Measurements from ENCODE around the gene ZNF512.
"Not testable (repeated sequence)": the region's sequence is repeated elsewhere in the genome, so short reads cannot be mapped to it uniquely, and the experiment has no call there.

ZNF512 gene, protein sequence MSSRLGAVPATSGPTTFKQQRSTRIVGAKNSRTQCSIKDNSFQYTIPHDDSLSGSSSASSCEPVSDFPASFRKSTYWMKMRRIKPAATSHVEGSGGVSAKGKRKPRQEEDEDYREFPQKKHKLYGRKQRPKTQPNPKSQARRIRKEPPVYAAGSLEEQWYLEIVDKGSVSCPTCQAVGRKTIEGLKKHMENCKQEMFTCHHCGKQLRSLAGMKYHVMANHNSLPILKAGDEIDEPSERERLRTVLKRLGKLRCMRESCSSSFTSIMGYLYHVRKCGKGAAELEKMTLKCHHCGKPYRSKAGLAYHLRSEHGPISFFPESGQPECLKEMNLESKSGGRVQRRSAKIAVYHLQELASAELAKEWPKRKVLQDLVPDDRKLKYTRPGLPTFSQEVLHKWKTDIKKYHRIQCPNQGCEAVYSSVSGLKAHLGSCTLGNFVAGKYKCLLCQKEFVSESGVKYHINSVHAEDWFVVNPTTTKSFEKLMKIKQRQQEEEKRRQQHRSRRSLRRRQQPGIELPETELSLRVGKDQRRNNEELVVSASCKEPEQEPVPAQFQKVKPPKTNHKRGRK

DNA sequence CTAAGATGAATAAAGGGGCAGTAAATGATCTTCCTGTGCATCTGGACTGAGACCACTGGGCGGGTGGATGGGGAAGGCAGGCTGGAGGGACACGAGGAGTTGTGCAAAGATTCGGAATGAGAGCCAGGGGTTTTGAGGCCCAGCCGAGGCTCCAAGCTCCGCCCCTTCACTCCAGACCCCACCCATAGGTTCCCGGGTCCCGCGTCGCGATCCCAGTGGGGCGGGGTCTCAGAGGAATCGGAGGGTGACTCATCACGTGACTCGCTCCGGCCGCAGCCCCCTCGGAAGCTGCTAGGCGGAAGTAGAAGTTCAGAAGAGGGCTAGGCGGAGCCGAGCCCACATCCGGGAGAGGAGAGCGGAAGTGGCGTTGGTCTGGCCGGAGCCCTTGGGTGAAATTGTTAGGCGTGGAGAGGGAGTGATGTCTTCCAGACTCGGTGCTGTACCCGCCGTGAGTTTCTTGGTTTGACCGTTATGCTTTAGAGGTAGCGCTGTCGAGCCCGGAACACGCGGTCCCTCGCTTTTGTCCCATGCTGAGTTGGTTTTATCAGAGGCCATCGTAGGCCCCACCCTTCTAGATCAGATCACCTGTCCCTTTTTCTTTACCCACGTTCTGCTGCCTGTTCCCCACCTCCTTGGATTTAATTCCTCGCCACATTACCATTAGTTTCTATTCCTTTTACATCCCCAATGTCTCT is at the start of gene ZNF512:
Gene ZNF512 (plus strand): TSS at position 348 of the 695 bp plus-strand sequence. CDS start 71 bp downstream, at position 419.
- DNase-seq = peak; percentile 60 to 73

DNA sequence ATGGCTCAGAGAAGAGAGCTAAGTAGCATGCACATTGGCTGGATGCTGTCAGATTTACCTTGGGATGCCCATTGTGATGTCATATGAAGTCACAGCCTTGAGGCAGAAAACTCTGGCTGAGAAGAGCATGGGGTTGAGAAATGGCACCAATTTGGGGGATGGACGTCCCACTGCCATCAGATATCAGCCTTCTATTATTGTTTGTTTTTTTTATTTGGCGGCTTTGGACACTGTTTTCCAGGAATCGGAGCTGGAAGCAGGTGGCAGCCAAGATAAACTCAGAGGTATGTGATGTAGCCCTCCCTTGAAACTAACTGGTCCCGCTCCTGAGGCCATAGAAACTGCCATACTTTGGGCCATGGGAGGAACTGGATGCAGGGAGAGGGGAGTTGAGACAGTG is 45.6 kb upstream of the ZNF512 start:
- no peak for DNase-seq

DNA sequence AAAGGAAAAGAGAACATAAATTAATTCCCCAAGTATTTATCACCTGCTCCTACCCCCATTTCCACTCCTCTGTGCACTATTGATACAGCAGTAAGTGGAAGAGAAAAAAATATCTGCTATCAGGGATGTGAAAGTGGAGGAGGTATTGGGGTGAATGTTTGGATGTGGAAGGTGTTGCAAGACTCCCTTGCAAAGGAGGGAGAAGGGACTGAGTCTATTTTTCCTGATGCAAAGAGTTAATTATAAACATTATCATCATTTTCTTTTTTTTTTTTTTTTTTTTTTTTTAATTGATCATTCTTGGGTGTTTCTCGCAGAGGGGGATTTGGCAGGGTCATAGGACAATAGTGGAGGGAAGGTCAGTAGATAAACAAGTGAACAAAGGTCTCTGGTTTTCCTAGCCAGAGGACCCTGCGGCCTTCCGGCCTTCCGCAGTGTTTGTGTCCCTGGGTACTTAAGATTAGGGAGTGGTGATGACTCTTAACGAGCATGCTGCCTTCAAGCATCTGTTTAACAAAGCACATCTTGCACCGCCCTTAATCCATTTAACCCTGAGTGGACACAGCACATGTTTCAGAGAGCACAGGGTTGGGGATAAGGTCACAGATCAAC is 43.9 kb upstream of the ZNF512 start:
- not testable (repeated sequence) for DNase-seq

DNA sequence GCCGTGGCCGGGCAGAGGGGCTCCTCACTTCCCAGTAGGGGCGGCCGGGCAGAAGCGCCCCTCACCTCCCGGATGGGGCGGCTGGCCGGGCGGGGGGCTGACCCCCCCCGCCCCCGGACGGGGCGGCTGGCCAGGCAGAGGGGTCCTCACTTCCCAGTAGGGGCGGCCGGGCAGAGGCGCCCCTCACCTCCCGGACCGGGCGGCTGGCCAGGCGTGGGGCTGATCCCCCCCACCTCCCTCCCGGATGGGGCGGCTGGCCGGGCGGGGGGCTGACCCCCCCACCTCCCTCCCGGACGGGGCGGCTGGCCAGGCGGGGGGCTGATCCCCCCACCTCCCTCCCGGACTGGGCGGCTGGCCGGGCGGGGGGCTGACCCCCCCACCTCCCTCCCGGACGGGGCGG is 43.2 kb upstream of the ZNF512 start:
- not testable (repeated sequence) for DNase-seq

DNA sequence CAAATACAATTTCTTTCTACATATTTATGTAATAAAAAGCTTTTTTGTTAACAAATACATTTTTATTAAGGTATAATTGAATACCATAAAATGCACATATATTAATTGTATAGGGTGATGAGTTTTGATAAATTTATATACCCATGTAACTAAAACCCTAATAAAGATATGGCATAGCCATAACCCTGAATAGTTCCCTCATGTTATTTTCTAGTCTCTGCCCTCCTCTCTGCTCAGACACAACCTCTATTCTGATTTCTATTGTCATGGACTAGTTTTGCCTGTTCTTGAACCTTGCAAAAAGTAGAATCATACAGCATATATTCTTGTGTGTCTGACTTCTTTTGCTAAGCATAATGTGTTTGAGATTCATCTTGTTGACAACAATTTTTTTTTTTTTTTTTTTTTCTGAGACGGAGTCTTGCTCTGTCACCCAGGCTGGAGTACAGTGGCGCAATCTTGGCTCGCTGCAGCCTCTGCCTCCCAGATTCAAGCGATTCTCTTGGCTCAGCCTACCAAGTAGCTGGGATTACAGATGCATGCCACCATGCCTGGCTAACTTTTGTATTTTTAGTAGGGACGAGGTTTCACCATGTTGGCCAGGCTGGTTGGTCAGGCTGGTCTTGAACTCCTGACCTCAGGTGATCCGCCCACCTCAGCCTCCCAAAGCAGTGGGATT is 38.6 kb upstream of the ZNF512 start:
- no peak for DNase-seq

DNA sequence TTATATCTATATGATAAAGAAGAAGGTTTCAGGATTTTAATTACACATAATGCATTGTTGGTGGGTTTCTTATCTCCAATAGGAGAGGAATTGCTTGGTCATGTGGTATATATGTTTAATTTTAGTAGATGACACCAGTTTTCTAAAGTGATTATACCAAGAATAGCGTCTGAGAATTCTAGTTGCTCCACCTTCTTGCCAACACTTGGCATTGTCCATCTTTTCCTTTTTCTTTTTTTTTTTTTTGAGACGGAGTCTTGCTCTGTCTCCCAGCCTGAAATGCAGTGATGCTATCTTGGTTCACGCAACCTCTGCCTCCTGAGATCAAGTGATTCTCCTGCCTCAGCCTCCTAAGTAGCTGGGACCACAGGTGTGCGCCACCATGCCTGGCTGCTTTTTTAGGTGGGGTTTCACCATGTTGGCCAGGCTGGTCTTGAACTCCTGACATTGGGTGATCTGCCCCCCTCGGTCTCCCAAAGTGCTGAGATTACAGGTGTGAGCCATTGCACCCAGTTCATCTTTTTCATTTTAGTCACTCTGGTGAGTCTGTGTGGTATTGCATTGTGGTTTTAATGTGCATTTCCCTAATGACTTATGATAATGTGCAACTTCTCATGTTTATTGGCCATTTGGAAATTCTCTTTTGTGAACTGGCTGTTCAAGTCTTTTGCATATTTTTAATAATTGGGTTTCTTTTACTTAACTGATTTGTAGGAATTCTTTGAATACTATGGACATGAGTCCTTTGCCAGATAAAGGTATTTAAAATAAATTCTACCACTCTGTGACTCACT is 37.3 kb upstream of the ZNF512 start:
- no peak for DNase-seq

DNA sequence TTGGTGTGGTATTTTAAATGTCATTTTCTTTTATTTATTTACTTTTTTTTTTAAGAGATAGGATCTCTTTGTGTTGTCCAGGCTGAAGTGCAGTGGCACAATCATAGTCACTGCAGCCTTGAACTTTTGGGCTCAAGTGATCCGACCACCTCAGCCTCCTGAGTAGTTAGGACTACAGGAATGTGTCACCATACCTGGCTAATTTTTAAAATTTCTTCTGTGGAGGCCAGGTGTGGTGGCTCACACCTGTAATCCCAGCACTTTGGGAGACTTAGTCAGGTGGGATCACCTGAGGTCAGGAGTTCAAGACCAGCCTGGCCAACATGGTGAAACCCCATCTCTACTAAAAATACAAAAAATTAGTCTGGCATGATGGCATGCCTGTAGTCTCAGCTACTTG is 33.5 kb upstream of the ZNF512 start:
- DNase-seq = no peak

DNA sequence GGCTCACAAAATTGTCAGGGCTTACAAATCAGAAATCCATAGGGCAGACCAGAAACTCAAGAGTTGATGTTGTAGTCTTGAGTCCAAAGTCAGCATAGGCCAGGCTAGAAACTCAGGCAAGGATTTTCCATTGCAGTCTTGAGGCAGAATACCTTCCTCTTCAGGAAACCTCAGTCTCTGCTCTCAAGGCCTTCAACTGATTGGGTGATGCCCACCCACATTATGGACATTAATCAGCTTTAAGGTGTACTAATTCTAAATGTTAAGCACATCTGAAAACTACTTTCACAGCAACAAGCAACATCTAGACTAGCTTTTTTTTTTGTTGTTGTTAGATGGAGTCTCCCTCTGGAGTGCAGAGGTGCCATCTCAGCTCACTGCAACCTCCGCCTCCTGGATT is 31.3 kb upstream of the ZNF512 start:
- DNase-seq = no peak

DNA sequence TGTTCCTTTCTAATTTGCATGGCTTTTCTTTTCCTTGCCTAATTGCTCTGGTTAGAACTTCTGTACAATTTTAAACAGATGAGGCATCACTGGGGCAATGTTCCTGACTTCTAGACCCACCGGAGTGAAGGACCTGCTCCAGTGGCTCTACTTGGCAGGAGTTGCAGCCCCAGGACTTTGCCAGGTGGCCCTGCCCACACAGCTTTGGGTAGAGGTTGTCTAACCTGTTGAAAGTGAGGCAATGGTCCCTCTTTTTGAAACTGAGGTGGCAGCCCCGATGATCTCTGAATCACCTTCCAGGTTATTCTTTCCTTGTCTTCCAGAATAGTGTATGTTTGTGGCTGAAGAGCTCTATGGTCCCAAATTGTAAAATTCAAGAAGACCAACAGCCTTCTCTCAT is 29.9 kb upstream of the ZNF512 start:
- DNase-seq = no peak

DNA sequence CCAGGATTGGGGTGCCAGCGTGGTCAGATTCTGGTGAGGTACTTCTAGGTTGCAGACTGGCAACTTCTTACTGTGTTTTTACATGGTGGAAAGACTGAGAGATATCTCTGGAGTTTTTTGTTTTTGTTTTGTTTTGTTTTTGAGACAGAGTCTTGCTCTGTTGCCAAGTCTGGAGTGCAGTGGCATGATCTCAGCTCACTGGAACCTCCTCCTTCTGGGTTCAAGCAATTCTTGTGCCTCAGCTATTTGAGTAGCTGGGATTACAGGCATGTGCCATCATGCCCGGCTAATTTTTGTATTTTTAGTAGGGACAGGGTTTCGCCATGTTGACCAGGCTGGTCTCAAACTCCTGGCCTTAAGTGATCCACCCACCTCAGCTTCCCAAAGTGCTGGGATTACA is 28.4 kb upstream of the ZNF512 start:
- DNase-seq = not testable (repeated sequence)

DNA sequence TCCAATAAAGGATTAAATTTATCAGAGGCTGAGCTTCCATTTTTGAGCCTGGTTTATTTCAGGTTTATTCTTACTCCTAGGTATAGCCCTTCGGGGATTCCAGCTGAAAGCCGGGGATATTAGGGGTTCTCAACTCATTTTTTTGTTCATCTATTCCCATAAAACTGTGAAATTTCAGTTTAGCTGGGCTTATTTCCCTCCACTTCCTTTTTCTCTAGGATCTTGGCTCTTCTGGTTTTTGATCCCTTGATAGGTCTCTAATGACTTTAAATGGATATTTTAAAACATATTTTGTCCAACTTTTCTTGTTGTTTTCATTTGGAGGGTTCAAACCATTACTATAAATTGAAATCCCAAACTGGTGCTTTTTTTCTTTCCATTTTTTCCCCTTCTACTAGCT is 23.6 kb upstream of the ZNF512 start:
- DNase-seq = no peak

DNA sequence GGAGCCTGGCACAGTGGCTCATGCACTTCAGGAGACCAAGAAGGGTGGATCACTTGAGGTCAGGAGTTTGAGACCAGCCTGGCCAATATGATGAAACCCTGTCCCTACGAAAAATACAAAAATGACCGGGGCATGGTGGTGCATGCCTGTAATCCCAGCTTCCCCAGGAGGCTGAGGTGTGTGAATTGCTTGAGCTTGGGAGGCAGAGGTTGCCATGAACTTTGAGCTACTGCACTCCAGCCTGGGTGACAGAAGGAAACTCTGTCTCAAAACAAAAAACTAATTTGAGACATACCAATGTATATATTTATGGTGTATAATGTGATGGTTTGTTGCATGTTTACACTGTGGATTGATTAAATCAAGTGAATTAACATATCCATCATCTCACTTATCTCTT is 21.8 kb upstream of the ZNF512 start:
- DNase-seq = no peak

DNA sequence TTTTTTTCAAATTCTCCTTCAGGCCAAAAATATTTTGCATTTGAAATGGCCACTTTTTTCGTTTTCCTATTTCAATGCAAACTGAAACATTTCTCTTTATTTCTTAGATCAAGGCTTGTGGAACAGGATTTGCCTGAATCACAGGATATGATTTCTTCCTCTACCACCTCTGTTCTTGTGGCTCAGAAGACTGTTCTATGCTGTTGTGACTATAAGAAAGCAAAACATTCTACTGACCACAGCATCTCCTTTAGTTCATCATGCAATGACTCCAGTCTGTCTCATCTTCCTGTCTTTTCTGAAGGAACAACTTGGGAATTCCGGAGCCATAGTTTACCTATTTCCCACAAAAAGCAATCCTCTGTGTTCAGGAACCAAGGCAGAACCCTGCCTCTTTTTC is 16.2 kb upstream of the ZNF512 start:
- DNase-seq = no peak

DNA sequence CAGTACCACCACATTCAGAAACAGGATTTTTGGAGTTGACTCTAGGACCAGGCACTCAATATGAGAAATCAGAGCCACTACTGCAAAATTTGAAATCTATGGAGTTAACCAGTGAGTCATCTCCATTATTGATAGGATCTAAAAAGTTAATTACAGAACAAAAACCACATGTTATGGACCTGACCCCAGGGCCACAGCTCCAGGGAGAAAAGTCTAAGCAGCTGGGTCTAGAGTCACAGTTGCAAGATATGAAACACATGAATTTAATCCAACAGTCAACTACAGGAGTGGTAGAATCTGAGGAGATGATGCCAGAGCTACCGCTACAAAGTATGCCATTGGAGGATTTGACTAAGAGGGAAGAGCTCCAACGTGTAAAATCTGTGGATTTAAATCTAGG is 13.4 kb upstream of the ZNF512 start:
- no peak for DNase-seq

DNA sequence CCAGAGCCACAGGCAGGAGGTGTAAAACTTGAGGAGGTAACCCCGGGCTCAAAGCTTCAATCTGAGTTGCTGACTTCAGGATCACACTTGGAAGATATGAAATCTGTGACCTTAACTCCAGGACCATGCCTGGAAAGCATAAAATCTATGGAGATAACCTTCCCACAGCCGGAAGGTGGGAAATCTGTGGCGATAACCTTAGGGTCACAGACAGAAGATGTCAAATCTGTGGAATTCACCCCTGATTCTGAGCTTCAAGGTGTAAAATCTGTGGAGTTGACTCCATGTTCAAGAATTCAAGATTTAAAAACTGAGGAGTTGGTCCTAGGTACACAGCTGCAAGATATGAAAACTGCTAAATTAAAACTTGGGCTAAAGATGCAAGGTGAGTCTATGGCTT is 11.6 kb upstream of the ZNF512 start:
- DNase-seq = no peak

DNA sequence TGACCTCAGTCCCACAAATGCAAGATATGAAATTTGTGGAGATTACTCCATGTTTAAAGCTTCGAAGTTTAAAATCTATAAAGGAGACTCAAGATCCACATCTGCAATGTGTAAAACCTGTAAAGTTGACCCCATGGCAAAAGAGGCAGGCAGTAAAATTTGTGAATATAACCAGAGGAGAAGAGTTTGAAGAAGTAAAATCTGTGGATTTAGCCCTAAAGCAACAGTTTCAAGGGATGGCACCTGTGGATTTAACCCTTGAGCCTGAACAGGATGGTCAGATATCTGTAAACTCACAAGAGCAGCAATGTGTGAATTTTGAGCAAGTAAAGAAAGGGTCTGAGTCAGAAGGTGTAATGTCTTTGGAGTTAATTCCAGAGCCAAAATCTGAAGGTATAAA is 11.2 kb upstream of the ZNF512 start:
- DNase-seq = no peak

DNA sequence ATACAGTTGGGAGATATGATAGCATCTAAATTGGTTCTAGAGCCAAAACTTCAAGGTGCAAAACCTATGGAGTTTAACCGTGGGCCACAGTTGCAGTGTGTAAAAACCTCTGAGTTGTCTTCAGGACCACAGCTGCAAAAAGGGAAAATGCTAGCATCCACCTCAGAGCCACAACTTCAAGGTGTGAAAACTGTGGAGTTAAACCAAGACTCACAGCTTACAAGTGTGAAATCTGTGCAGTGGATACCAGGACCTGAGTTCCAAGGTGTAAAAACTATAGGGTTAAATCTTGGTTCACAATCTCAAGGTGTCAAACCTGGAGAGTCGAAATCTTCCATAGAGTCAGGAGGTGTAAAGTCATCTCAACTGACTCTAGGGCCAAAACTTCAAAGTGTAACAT is 10.4 kb upstream of the ZNF512 start:
- DNase-seq = no peak

DNA sequence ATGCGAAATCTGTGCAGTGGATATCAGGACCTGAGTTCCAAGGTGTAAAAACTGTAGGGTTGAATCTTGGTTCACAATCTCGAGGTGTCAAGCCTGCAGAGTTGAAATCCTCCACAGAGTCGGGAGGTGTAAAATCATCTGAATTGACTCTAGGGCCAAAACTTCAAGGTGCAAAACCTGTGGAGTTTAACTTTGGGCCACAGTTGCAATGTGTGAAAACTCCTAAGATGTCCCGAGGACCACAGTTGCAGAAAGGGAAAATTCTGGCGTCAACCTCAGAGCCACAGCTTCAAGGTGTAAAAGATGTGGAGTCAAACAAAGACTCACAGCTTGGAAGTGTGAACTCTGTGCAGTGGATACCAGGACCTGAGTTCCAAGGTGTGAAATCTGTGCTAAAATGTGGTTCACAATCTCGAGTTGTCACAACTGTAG is 9.8 kb upstream of the ZNF512 start:
- DNase-seq = no peak

DNA sequence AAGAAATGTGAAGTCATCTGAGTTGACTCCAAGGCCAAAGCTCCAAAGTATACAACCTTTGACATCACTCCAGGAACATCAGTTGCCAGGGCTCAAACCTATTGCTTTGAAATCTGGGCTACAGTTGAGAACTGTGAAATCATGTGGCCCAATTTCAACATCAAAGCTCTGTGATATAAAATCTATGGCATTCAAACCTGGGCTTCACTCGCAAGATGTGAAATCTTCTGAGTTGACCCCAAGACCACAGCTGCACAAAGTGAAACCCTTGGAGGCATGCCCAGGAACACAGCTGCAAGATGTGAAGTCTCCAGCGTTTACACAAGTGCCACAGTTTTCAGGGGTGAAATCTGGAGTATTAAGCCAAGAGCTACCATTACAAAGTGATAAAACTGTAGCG is 9.4 kb upstream of the ZNF512 start:
- DNase-seq = no peak

DNA sequence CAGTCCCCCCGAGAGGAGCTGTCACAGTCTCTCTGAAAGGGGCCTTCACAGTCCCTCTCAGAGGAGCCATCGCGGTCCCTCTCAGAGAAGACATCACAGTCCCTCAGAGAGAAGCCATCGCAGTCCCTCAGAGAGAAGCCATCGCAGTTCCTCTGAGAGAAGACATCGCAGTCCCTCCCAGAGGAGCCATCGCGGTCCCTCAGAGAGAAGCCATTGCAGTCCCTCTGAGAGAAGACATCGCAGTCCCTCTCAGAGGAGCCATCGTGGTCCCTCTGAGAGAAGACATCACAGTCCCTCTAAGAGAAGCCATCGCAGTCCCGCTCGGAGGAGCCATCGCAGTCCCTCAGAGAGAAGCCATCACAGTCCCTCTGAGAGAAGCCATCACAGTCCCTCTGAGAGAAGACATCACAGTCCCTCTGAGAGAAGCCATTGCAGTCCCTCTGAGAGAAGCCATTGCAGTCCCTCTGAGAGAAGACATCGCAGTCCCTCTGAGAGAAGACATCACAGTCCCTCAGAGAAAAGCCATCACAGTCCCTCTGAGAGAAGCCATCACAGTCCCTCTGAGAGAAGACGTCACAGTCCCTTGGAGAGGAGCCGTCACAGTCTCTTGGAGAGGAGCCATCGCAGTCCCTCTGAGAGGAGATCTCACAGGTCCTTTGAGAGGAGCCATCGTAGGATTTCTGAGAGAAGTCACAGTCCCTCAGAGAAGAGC is 1.3 kb upstream of the ZNF512 start:
- no peak for DNase-seq

DNA sequence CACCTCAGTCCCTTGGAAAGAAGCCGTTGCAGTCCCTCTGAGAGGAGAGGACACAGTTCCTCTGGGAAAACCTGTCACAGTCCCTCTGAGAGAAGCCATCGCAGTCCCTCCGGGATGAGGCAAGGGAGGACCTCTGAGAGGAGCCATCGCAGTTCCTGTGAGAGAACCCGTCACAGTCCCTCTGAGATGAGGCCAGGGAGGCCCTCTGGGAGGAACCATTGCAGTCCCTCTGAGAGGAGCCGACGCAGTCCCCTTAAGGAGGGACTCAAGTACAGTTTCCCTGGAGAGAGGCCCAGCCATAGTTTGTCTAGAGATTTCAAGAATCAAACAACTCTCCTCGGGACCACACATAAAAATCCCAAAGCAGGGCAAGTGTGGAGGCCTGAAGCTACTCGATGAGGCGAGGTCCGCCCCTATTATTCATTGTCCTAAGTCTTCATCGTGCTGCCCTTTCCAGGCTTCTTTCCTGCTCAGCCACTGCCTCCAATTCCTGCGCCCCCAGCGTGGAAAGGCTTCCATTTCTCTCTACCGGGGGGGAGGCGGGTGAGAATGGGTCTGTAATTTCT is 630 bp upstream of the ZNF512 start:
- DNase-seq = no peak

Data from activated CD4-positive, alpha-beta T cell treated with anti-CD3 and anti-CD28 coated beads, Interleukin-2, amount 50 U/mL, for 4 hours (primary cell).